Ovary (tissue), 9 donors: ENCODE results near the gene IFNG-AS1. TPM values are rescaled to one million over a fixed set of nuclear protein-coding genes. Genes with fewer than 3 reads are reported as not detected.

Experiments used
- DNase-seq, 5 donors: peaks; one replicate each; pipeline ENCODE4 v3.0.0-alpha.2; 2019 to 2020
- H3K27ac ChIP-seq, 2 donors: fragments of 200-600 bp; one replicate each; pipeline versions ENCODE4 v1.5.1 to v1.8.0; 2019 to 2022
- H3K27me3 ChIP-seq: fragments of 200-600 bp; one replicate; pipeline ENCODE4 v1.8.0; 2022
- H3K36me3 ChIP-seq: fragments of 200-600 bp; sonication (generic); one replicate; pipeline ENCODE4 v1.5.1; 2019
- H3K4me1 ChIP-seq: one replicate; pipeline ENCODE4 v1.8.1; 2013; ENCODE audit warnings: mild to moderate bottlenecking, moderate library complexity; ENCODE audit not compliant: insufficient read depth
- H3K4me3 ChIP-seq: fragments of 200-600 bp; sonication (generic); one replicate; pipeline ENCODE4 v1.5.1; 2017
- H3K9me3 ChIP-seq, 2 donors: fragments of 200-600 bp in 1 of 2; sonication (generic) in 1 of 2; one replicate each; pipeline versions ENCODE4 v1.5.1 to v1.8.1; 2013 to 2019; ENCODE audit warnings: mild to moderate bottlenecking in 1 of 2, moderate library complexity in 1 of 2
- EP300 ChIP-seq: sonication (generic); formaldehyde crosslinking; IDR thresholded peaks from one replicate; pipeline ENCODE4 v1.6.1; 2017; ENCODE audit warnings: antibody characterized with exemption
- POLR2A ChIP-seq: fragments of 450-650 bp; IDR thresholded peaks from one replicate; pipeline ENCODE4 v1.6.1; 2017; ENCODE audit warnings: antibody characterized with exemption, mild to moderate bottlenecking, moderate library complexity
- WGBS, 3 donors: extraction: QIAGEN DNeasy Blood & Tissue Kit in 1 of 3; methylation state at CpG; one replicate each; pipeline versions ENCODE4 v1.1.5 to v1.1.7; 2013 to 2017; 5-methylcytosine and 5-hydroxymethylcytosine counted together
- intact Hi-C, 4 donors: fragments of 100-400 bp; cut with DNase I; formaldehyde crosslinking; loops; one replicate each; pipeline versions ENCODE4 v1.11.0 to v1.15.1; 2022 to 2023
- polyA plus RNA-seq, 2 donors: library from polyadenylated mRNA; stranded (reverse); fragments of 200-250 nt in 1 of 2; fragments of 350-450 nt in 1 of 2; fragmentation: Illumina TruSeq in 1 of 2; extraction: RNeasy Lipid Tissue Mini Kit (QIAGEN cat#74804) in 1 of 2; gene quantifications; one replicate each; pipeline ENCODE4 v1.2.3, GENCODE V29; 2013 to 2014
- total RNA-seq, 7 donors: library from RNA; depleted of rRNA in 2 of 7; stranded (reverse); fragments of >200 nt in 2 of 7; fragmentation: NEBNext Ultra II Directional in 3 of 7; extraction: Animal tissue kit (Norgen Biotek cat#: 25700) in 3 of 7; gene quantifications; one replicate each; pipeline versions ENCODE4 v1.1.0 to v1.2.4, GENCODE V29; 2016 to 2023
- TF ChIP-seq, protein P1 (sequence below), 3 donors: fragments of 450-650 bp in 2 of 3; fragments of 200-600 bp in 1 of 3; IDR thresholded peaks; one replicate each; pipeline versions ENCODE4 v1.5.1 to v1.8.0; 2016 to 2022; ENCODE audit warnings: antibody characterized with exemption in 3 of 3, mild to moderate bottlenecking in 1 of 3
- donor health status: DM: no; HTN: no; CAD: no; lungs with moderate emphysema.
- donor health status: DM: no; HTN: no; CAD: no.
- donor health status: Bipolar disorder and iron deficiency.
- donor health status: DM: yes; HTN: yes; CAD: no.
- donor health status: DM: no; HTN: no; CAD: no.
- donor health status: DM: yes; HTN: yes; CAD: no.

IFNG-AS1 gene
- total and polyA plus RNA-seq, 9 donors = not detected

DNA sequence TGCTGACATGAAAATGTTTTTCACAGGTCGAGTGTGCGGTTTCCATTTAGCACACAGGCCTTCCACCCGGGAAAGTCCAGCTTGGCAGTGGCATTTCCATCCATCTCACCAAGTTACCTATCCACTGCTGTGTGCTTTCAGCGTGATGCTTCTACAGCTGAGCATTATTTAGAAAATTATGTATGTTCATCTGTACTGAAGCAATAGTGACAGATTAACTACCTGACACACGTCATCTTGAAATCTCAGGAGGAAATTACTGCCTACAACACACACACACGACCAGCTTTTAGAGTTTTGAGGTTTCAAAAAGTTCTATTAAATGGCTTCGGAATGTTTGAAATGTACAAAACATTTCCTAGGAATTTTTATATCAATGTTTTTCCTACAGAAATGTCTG, 39.4 kb downstream of the IFNG-AS1 start:
- TF ChIP-seq POLR2A = no peak
- TF ChIP-seq EP300 = no peak
- TF ChIP-seq, protein P1, sequence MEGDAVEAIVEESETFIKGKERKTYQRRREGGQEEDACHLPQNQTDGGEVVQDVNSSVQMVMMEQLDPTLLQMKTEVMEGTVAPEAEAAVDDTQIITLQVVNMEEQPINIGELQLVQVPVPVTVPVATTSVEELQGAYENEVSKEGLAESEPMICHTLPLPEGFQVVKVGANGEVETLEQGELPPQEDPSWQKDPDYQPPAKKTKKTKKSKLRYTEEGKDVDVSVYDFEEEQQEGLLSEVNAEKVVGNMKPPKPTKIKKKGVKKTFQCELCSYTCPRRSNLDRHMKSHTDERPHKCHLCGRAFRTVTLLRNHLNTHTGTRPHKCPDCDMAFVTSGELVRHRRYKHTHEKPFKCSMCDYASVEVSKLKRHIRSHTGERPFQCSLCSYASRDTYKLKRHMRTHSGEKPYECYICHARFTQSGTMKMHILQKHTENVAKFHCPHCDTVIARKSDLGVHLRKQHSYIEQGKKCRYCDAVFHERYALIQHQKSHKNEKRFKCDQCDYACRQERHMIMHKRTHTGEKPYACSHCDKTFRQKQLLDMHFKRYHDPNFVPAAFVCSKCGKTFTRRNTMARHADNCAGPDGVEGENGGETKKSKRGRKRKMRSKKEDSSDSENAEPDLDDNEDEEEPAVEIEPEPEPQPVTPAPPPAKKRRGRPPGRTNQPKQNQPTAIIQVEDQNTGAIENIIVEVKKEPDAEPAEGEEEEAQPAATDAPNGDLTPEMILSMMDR (IDR thresholded peaks at IDR 0.05) = no peak

DNA sequence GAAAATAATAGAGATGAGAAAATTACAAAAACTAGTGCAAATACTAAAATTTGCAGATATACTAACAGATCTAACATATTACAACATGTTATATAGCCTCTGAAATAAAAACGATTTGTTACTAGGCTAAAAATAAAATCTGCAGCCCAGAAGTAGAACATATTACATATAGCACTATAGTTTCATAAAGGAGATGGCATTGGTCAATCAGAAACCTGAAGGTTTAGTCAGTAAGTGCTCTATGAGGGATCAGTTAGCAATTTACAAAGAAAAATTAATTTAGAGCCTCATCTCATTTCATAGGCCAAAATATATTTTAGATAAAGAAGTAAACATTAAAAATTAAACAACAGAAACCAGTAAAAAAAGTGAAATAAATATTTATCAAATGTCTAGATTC, 41.0 kb downstream of the IFNG-AS1 start:
- TF ChIP-seq, protein P1 (IDR thresholded peaks at IDR 0.05) = no peak
- TF ChIP-seq EP300 (no peak), POLR2A (no peak)
- Histone ChIP-seq H3K27ac (no peak overlapping the region), H3K9me3 (no peaks in the 10 kb centered on the region), H3K36me3 (no peaks in the 10 kb centered on the region), H3K4me1 (no peaks in the 10 kb centered on the region), H3K27me3 (no peaks in the 10 kb centered on the region), H3K4me3 (no peak overlapping the region)
- DNase-seq = no peak
- intact Hi-C loops = no loop called here
- WGBS, 3 donors = 64 to 76% (median 75%) methylated on average over 1 of the region's 1 CpG

More for the DNA sequence above, 39.4 kb downstream of the IFNG-AS1 start:
- no peaks in the 10 kb centered on the region for H3K9me3 ChIP-seq
- WGBS, 3 donors = 84 to 86% (median 84%) methylated on average over 7 of the region's 7 CpGs
- H3K4me1 ChIP-seq = no peaks in the 10 kb centered on the region
- H3K36me3 ChIP-seq = no peaks in the 10 kb centered on the region
- no peak for DNase-seq
- H3K4me3 ChIP-seq = no peak overlapping the region
- no peaks in the 10 kb centered on the region for H3K27me3 ChIP-seq
- intact Hi-C loops = no loop called here
- no peak overlapping the region for H3K27ac ChIP-seq

DNA sequence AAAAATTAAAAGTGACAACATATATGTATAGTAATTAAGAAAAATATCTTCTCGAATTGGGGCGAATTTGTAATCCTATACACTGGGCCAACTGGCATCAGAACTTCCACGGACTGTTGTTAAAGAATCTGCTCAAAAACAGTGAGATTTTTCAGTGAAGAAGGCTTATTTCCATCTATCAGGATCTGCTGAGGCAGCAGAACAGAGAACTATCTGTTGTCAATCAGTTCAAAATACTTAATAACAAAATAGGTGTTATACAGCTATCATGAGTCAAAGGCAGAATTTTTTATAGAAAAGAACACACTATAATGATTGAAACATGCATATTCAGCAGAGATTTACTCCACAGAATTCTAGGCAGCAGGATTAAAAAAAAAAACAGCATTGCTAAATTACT, 41.9 kb downstream of the IFNG-AS1 start:
- TF ChIP-seq EP300 = no peak
- TF ChIP-seq, protein P1 (IDR thresholded peaks at IDR 0.05) = no peak
- no peak for TF ChIP-seq POLR2A
- Histone ChIP-seq H3K27me3 (no peaks in the 10 kb centered on the region), H3K9me3 (no peaks in the 10 kb centered on the region), H3K4me3 (no peak overlapping the region), H3K27ac (no peak overlapping the region), H3K4me1 (no peaks in the 10 kb centered on the region), H3K36me3 (no peaks in the 10 kb centered on the region)
- WGBS, 3 donors = 89 to 93% (median 92%) methylated on average over 3 of the region's 3 CpGs
- no peak for DNase-seq
- intact Hi-C loops = no loop called here

DNA sequence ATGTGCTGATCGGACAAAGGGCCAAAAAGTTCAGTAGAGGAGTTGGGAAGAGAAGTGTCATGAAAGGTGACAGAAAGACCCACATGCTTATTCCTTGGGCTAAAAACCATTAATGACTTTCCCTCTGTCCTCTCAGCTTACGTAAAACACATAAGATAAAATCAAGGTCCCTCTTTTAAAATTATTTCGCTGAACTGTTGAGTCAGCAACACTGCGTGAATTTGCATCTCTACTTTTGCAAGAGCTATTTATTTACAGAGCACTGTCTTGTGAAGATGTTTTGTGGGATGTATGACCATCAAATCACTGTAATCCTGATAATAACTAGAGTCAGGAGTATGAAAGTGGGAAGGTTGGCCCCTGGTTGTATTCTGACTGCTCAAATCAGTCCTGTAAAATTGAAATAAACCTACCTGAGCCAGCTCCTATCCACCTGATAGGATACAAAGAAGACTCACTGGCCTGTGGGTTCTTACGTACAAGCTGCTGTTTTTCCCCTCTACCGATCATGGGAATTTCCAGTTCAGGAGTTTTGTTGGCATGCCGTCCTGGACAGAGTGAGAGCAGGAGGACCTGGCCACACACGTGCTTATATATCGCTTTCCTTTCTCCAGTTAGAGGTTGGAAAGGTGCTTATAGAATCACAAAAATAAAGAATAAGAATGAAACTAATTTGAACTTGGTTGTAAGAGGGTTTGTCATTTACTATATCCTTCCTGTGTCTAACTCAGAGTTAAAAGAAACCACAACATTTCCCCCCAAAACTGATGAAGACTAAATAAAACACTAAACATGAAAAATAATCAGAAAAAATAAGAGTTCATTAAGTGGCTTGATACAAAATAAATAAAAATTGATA, 42.9 kb downstream of the IFNG-AS1 start:
- no peaks in the 10 kb centered on the region for H3K27me3 ChIP-seq
- 42 to 75% (median 57%) methylated on average over 9 of the region's 9 CpGs for WGBS, 3 donors
- no peaks in the 10 kb centered on the region for H3K4me1 ChIP-seq
- no peak for TF ChIP-seq EP300
- no peaks in the 10 kb centered on the region for H3K36me3 ChIP-seq
- intact Hi-C loops = no loop called here
- no peak for DNase-seq
- H3K4me3 ChIP-seq = no peak overlapping the region
- H3K27ac ChIP-seq = no peak overlapping the region
- H3K9me3 ChIP-seq = no peaks in the 10 kb centered on the region

DNA sequence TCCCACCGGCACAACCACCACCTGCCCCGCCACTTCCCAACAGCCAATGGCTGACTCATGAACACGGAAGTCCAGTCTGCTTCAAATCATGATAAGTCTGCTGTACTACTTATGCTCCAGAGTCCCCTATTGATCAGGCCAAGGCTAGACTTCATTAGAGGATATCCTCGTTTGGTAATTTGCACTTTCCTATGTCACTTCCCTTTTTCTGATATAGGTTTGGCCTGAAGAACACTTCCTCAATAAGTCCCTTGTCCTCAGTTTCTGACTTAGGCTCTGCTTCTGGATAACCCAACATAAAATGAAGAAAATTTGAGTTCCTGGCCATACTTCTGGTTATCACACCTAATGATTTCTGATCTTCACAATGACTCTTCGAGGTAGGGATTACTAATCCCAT, 45.3 kb downstream of the IFNG-AS1 start:
- DNase-seq = no peak
- no peak for TF ChIP-seq EP300
- TF ChIP-seq POLR2A = no peak
- TF ChIP-seq, protein P1 (IDR thresholded peaks at IDR 0.05) = no peak
- H3K4me3 ChIP-seq = no peak overlapping the region
- intact Hi-C loops = no loop called here
- H3K27me3 ChIP-seq = no peaks in the 10 kb centered on the region
- no peaks in the 10 kb centered on the region for H3K4me1 ChIP-seq
- H3K9me3 ChIP-seq = no peaks in the 10 kb centered on the region
- WGBS, 3 donors = 75 to 85% (median 81%) methylated on average over 5 of the region's 5 CpGs
- H3K27ac ChIP-seq = no peak overlapping the region
- H3K36me3 ChIP-seq = no peaks in the 10 kb centered on the region
